DOHH2 (cell line): ENCODE data around the gene FBN2.

Source experiments
- EZH2phosphoT487 ChIP-seq: fragments of 200-600 bp; sonication (generic); IDR thresholded peaks from 2 replicates; pipeline ENCODE4 v1.6.1; 2017; ENCODE audit warnings: borderline replicate concordance, mild to moderate bottlenecking, antibody characterized with exemption, low read length, moderate library complexity, mixed read lengths
- TF ChIP-seq, protein P1 (sequence below): fragments of 200-600 bp; sonication (generic); IDR thresholded peaks from one replicate; pipeline ENCODE4 v1.5.1; 2014; ENCODE audit warnings: antibody characterized with exemption, mild to moderate bottlenecking, low read depth, low read length; ENCODE audit not compliant: poor library complexity, severe bottlenecking

- TF ChIP-seq, protein P1, sequence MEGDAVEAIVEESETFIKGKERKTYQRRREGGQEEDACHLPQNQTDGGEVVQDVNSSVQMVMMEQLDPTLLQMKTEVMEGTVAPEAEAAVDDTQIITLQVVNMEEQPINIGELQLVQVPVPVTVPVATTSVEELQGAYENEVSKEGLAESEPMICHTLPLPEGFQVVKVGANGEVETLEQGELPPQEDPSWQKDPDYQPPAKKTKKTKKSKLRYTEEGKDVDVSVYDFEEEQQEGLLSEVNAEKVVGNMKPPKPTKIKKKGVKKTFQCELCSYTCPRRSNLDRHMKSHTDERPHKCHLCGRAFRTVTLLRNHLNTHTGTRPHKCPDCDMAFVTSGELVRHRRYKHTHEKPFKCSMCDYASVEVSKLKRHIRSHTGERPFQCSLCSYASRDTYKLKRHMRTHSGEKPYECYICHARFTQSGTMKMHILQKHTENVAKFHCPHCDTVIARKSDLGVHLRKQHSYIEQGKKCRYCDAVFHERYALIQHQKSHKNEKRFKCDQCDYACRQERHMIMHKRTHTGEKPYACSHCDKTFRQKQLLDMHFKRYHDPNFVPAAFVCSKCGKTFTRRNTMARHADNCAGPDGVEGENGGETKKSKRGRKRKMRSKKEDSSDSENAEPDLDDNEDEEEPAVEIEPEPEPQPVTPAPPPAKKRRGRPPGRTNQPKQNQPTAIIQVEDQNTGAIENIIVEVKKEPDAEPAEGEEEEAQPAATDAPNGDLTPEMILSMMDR: no peak
- TF ChIP-seq EZH2phosphoT487: no peak
These were observed 102.2 kb downstream of the FBN2 start for GRCh38 chr5:128435861-128436260.
